Activated naive CD4-positive, alpha-beta T cell treated with anti-CD3 and anti-CD28 coated beads for 36 hours (primary cell): ENCODE data around the gene E2F3. TPM values are rescaled to one million over a fixed set of nuclear protein-coding genes. Genes with fewer than 3 reads are reported as not detected.

ENCODE experiments used
- CTCF ChIA-PET: fragments of 350-600 bp; sonication (Branson Sonifier 250); formaldehyde crosslinking; loops from one replicate; lab custom pipeline; 2021; ENCODE audit warnings: antibody characterized with exemption; lab: Charles Lee
- DNase-seq: peaks from one replicate; pipeline ENCODE4 v3.0.0-alpha.2; 2020
- H3K27ac Mint-ChIP-seq: one replicate; pipeline ENCODE4 v1.8.0; 2021; ENCODE audit warnings: mild to moderate bottlenecking, mixed read lengths
- H3K27me3 Mint-ChIP-seq: one replicate; pipeline ENCODE4 v1.8.0; 2021; ENCODE audit warnings: low read depth, mixed read lengths
- H3K36me3 Mint-ChIP-seq: one replicate; pipeline ENCODE4 v1.8.0; 2021; ENCODE audit warnings: low read depth, mixed read lengths
- H3K4me1 Mint-ChIP-seq: one replicate; pipeline ENCODE4 v1.8.0; 2021; ENCODE audit warnings: low read depth, mixed read lengths
- H3K4me3 Mint-ChIP-seq: one replicate; pipeline ENCODE4 v1.8.0; 2021; ENCODE audit warnings: mild to moderate bottlenecking, moderate library complexity, mixed read lengths
- H3K9me3 Mint-ChIP-seq: one replicate; pipeline ENCODE4 v1.8.0; 2021; ENCODE audit warnings: mixed read lengths
- intact Hi-C: fragments of 100-400 bp; cut with micrococcal nuclease; formaldehyde crosslinking; loops from one replicate; pipeline ENCODE4 v1.15.1; 2023
- total RNA-seq, 2 experiments: library from RNA; stranded (reverse); gene quantifications; one replicate each; pipeline ENCODE4 v1.2.3, GENCODE V29; 2021

E2F3 gene
- total RNA-seq, 2 experiments from 2014 or later: 12.7 to 13.1 TPM

DNA sequence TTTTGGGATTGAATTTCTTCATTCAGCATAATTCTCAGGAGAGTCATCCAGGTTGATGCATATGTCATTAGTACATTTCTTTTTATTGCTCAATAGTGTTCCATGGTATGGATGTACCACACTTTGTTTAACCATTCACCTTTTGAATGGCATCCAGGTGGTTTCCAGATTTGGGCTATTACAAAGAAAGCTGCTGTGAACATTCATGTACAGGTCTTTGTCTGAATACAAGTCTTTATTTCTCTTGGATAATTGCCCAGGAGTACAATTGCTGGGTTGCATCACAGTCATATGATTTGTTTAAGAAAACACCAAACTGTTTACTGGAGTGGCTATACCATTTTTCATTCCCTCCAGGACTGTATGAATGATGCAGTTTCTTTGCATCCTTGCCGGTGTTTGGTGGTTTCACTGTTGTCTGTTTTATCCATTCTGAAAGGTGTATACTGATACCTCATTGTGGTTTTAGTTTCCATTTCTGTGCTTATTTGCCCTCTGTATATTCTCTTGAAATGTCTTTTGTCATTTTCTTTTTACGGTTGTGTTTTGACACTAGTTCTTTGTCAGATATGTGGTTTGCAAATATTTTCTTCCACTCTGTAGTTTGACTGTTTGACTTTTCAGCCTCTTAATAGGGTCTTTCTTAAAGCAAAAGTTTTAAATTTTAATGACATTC lies 141.4 kb downstream of the E2F3 start:
- Mint-ChIP-seq H3K36me3 (peaks cover 41% of the 10 kb centered on the region), H3K27ac (peak overlapping the region; percentile 60), H3K4me3 (no peak overlapping the region), H3K4me1 (peaks cover 50% of the 10 kb centered on the region), H3K9me3 (no peaks in the 10 kb centered on the region), H3K27me3 (no peaks in the 10 kb centered on the region)
- intact Hi-C loops: loop anchor here (1.0 to 2.0 kb wide), 9 partner anchors 9 to 895 kb away; partner anchors contain the start of genes CDKAL1 and E2F3
- DNase-seq: peak; percentile 63
- CTCF ChIA-PET: no interaction called here

Other genes with a start within 250 kb of the E2F3 start
- gene MBOAT1, start 189.4 kb upstream of the E2F3 start, total RNA-seq: 1 to 10 TPM; 6.3 to 7.3 TPM
- 10 to 100 TPM; 20.4 TPM for gene CDKAL1, start 132.6 kb downstream of the E2F3 start, total RNA-seq